Activated gamma-delta T cell (primary cell): ENCODE data around the gene ESYT2.

Experiments
- DNase-seq: peaks from one replicate; lab custom pipeline; 2025; lab: John Stamatoyannopoulos, UW

ESYT2 gene

GRCh38 chr7:158767707-158768106 is 61.6 kb downstream of the ESYT2 start:
- DNase-seq, result no peak

GRCh38 chr7:158766570-158767281 is 62.6 kb downstream of the ESYT2 start:
- no peak for DNase-seq

GRCh38 chr7:158765020-158765419 is 64.3 kb downstream of the ESYT2 start:
- no peak for DNase-seq

GRCh38 chr7:158763454-158764033 is 65.8 kb downstream of the ESYT2 start:
- no peak for DNase-seq

GRCh38 chr7:158761945-158762344 is 67.4 kb downstream of the ESYT2 start:
- DNase-seq, result no peak

- DNase-seq, result no peak
Observed at GRCh38 chr7:158760936-158761335, 68.4 kb downstream of the ESYT2 start.

GRCh38 chr7:158760445-158760764 is 68.9 kb downstream of the ESYT2 start:
- DNase-seq, result no peak

GRCh38 chr7:158759749-158760444 is 69.4 kb downstream of the ESYT2 start:
- DNase-seq, result no peak

- no peak for DNase-seq
Observed at GRCh38 chr7:158759245-158759614, 70.1 kb downstream of the ESYT2 start.

- no peak for DNase-seq
Observed at GRCh38 chr7:158758586-158759244, 70.6 kb downstream of the ESYT2 start.

- no peak for DNase-seq
Observed at GRCh38 chr7:158757404-158757989, 71.8 kb downstream of the ESYT2 start.

- no peak for DNase-seq
Observed at GRCh38 chr7:158754746-158755444, 74.4 kb downstream of the ESYT2 start.

GRCh38 chr7:158753900-158754299 is 75.4 kb downstream of the ESYT2 start:
- no peak for DNase-seq

GRCh38 chr7:158751751-158752150 is 77.6 kb downstream of the ESYT2 start:
- no peak for DNase-seq

GRCh38 chr7:158751199-158751598 is 78.1 kb downstream of the ESYT2 start:
- DNase-seq, result no peak

- DNase-seq, result no peak
Observed at GRCh38 chr7:158750702-158751101, 78.6 kb downstream of the ESYT2 start.

GRCh38 chr7:158749396-158749795 is 79.9 kb downstream of the ESYT2 start:
- no peak for DNase-seq

- no peak for DNase-seq
Observed at GRCh38 chr7:158748335-158748734, 81.0 kb downstream of the ESYT2 start.

- no peak for DNase-seq
Observed at GRCh38 chr7:158747408-158747807, 81.9 kb downstream of the ESYT2 start.

GRCh38 chr7:158746957-158747356 is 82.4 kb downstream of the ESYT2 start:
- no peak for DNase-seq

GRCh38 chr7:158745057-158745715 is 84.1 kb downstream of the ESYT2 start:
- DNase-seq, result no peak
